Measurements from ENCODE around the gene TTC32. TPM values are rescaled to one million over a fixed set of nuclear protein-coding genes. Genes with fewer than 3 reads are reported as not detected.
A peak's percentile ranks its signal among the peaks of the same experiment; 100 is the strongest.

TTC32 gene
- polyA plus RNA-seq, 4 donors: 37.4 to 52.7 (median 43.0) TPM

DNA sequence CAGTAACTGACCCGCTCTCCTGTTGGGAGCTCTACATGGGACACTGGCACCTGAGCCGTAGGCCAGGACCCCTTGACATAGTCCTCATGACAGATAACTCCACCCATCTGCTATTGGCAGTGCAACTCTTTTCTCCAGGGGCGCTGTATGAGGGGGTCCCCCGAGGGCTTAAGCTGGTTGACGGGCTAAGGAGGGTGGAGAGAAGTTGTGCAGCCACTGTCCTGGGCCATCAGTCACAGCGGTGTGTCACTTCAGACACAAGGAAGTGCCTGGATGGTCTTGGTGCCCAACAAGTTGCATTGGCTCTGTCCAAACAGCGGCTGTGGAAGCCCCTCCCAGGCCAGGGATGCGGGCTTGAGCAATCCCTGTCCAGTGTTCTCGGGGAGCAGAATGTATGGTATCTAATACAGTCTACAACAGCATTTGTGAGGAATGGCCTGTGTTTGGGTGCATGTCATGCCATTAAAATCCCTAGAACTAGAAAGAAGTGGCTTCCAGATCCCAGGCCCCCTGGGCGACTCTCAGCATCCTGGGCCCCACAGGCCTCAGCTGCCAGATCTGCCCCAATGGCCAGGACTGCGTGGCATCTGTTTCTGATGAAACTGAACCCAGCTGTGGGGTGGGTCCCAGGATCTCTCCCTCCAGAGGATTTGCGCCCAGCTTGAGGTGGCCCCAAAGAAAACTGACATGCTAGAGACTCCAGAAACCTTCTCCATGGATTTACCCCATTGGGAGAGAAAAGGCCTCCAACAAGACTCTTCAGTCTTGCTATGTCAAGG, 23.3 kb downstream of the TTC32 start:
- DNase-seq (ENCODE audit: low read depth in 4 of 4, low spot score in 3 of 4): no peak

GRCh38 chr2:19876751-19877150, 25.0 kb downstream of the TTC32 start:
- no peak for DNase-seq (ENCODE audit: low read depth in 4 of 4, low spot score in 3 of 4)

DNA sequence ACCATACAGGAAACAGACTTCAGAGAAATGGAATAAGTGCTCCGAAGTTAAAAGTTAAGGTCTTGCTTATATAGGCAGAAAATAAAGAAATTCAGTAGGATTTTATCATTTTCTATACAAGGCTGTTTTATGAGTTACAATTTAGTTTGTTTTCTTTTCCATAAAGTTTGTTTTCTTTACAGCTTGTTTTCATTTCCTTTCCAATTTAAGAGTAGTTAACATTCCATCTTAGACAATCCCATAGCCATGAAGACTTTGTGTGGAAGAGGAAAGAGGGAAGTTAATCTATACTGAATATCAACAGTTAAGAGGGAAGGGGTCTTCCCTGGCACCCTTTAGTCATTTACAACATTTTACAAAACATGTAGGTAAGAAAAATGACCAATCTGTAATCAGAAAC, 26.5 kb downstream of the TTC32 start:
- no peak for DNase-seq (ENCODE audit: low read depth in 4 of 4, low spot score in 3 of 4)

DNA sequence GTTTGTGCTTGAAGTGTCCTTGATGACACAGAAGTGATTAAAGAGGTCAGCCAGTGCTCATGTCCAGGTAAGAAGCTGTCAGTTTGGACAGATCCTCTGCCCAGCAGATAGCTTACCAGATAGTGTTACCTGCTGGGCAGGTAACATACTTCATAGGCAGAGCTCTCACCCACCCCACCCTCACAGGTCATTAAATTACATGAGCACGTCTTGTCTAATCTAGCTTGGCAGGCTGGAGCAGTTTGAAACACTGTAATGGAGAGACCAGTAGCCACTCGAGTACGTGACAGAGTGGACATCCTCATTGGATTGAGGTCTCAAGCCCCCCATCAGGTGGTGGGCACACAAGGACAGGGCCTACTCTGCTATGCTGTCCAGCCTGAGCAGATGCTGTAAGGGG, 27.1 kb downstream of the TTC32 start:
- DNase-seq (ENCODE audit: low read depth in 4 of 4, low spot score in 3 of 4): no peak

DNA sequence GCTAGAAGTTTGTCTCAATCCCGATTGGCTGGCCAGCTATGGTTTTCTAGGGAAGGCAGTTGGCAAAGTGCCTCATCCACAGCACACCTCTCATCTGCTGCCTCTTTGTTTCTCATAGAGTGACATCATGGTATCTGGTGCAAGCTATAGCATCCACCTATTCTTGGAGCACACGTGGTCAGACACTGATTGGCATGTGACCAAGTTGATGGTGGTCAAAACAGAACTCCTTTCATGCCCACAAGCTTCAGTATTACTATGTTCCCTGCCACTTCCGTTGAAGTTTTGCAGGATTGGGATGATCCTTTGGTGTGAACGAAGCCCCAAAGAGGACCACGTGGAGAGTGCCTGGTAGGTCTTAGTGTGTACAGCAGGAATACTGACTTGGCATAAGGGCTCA, 28.8 kb downstream of the TTC32 start:
- no peak for DNase-seq (ENCODE audit: low read depth in 4 of 4, low spot score in 3 of 4)

DNA sequence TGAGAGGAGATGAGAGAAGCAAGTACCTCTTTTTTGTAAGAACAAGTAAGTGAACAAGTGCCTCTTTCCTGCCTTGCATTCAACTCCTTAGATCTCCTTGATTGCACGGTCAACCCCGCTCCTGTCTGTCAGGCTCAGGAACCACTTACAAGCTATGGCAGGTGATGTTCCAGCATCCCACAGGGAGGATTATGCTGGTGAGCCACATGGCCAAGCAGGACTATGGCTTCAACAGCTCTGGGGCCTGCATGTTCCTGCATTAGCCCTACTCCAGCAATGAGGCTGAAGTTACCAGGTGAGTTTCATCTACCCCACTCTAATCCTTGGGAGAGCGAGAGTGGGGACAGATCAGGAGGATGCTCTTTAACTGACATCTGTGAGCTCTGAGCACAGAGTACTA, 29.5 kb downstream of the TTC32 start:
- no peak for DNase-seq (ENCODE audit: low read depth in 4 of 4, low spot score in 3 of 4)

- no peak for DNase-seq (ENCODE audit: low read depth in 4 of 4, low spot score in 3 of 4)
These were observed 29.9 kb downstream of the TTC32 start for GRCh38 chr2:19871836-19872235.

DNA sequence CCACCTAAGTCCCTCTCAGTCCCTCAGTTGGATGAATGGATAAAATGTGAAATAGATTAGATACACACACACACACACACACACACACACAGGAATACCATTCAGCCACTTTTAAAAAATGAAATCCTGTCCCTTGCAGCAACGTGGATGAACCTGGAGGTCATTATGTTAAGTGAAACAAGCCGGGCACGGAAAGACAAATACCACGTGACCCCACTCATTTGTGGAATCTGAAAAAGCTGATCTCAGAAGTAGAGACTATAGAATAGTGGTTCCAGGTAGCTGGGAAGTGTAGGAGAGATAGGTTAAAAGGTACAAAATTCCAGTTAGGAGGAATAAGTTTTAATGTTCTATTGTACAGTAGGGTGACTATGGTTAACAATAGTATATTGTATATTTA, 31.0 kb downstream of the TTC32 start:
- no peak for DNase-seq (ENCODE audit: low read depth in 4 of 4, low spot score in 3 of 4)

- peak in 2 of 4 donors; percentile 34 to 35 for DNase-seq (ENCODE audit: low read depth in 4 of 4, low spot score in 3 of 4)
These were observed 32.8 kb downstream of the TTC32 start for GRCh38 chr2:19868701-19869580.

DNA sequence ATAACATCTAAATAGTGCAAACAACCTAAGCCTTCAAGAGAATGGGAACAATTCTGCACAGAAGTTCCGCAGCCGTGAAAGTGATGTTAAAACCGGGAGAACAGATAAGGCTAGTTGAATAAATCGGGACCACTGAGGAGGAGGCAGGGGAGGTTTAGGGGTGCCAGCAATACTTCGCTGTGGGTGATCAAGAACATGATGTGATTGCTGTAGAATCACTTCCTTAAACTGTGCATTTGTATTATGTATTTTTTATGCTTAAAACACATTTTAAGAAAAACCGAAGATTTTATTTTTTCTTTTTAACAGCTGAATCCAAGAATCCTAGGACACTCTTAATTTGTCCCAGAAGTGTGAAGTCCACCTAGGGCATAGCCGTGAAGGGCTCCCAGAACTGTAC, 33.6 kb downstream of the TTC32 start:
- no peak for DNase-seq (ENCODE audit: low read depth in 4 of 4, low spot score in 3 of 4)

GRCh38 chr2:19866771-19867170, 35.0 kb downstream of the TTC32 start:
- DNase-seq (ENCODE audit: low read depth in 4 of 4, low spot score in 3 of 4): no peak

GRCh38 chr2:19865151-19865550, 36.6 kb downstream of the TTC32 start:
- DNase-seq (ENCODE audit: low read depth in 4 of 4, low spot score in 3 of 4): no peak

DNA sequence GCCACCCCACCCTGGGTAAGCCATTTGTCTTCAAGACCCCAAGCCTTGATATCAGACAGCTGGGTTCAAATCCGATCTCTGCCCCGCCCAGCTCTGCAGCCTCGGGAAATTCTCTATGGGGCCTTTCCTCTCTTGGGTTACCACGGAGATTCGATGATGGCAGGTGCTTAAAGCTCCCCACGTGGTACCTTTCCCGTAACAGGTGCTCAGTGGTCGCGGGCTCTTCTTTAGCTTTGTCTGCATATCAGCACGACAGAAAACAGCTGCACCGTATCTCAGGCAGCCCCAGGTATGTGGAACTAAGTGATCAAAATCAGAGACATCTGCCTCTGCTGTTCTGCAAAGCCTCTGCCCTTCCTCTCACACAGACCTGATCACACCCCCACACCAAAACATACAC, 37.4 kb downstream of the TTC32 start:
- DNase-seq (ENCODE audit: low read depth in 4 of 4, low spot score in 3 of 4): no peak

DNA sequence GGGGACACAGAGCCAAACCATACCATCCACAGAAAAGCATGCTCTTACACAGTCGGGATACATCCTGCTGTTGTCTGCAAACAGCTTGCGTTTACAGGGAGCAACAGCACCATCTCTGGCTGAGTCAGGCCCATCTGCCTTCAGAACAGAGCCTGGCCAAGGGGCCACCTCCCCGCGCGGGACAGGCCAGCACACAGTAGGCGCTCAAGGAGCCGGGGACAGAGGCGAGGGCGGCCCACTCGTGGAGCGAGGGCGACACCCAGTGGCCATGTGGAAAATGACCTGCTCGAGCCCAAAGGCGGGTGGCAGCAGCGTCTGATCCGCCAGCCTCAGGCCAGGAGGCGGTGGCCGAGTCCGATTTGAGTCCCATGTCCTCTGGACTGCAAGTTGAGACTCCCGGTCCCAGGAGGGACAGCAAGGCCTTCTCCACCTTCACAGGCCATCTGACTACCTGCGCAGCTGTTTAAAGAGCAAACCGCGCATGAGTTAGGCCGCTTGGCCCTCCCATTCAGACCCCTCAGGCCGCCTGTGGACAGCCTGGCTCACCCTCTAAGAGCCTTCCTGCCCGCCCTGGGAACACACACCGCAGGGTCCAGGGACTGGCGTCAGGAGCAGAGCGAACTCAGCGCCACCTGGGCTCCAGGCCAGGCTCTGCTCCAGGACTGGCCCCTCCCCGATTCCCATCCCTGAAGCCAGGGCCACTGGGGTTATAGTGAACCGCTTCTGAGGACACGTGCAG, 38.3 kb downstream of the TTC32 start:
- DNase-seq (ENCODE audit: low read depth in 4 of 4, low spot score in 3 of 4): peak in 2 of 4 donors; percentile 35 to 62

- no peak for DNase-seq (ENCODE audit: low read depth in 4 of 4, low spot score in 3 of 4)
These were observed 40.0 kb downstream of the TTC32 start for GRCh38 chr2:19861813-19862212.

GRCh38 chr2:19860022-19860421, 41.8 kb downstream of the TTC32 start:
- no peak for DNase-seq (ENCODE audit: low read depth in 4 of 4, low spot score in 3 of 4)

- no peak for DNase-seq (ENCODE audit: low read depth in 4 of 4, low spot score in 3 of 4)
These were observed 42.2 kb downstream of the TTC32 start for GRCh38 chr2:19859565-19859964.

GRCh38 chr2:19857806-19858205, 44.0 kb downstream of the TTC32 start:
- DNase-seq (ENCODE audit: low read depth in 4 of 4, low spot score in 3 of 4): no peak

DNA sequence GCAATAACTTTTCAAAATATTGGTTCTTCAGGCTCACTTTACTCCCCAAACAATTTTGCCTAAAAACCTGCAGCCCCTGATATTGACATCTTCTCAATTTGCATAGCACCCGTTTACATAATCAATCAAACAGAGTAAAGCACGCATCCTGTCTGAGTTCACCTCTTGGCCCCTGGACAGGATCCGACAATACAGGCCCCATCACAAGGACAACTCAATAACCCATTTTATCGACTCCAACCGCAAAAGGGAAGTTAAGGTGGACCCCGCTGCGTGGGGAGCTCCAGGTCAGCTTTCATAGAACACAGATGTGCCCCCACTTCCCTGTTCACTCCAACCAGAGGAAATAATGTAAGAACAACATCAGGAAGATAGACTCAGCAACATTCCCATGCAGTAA, 44.7 kb downstream of the TTC32 start:
- DNase-seq (ENCODE audit: low read depth in 4 of 4, low spot score in 3 of 4): no peak

DNA sequence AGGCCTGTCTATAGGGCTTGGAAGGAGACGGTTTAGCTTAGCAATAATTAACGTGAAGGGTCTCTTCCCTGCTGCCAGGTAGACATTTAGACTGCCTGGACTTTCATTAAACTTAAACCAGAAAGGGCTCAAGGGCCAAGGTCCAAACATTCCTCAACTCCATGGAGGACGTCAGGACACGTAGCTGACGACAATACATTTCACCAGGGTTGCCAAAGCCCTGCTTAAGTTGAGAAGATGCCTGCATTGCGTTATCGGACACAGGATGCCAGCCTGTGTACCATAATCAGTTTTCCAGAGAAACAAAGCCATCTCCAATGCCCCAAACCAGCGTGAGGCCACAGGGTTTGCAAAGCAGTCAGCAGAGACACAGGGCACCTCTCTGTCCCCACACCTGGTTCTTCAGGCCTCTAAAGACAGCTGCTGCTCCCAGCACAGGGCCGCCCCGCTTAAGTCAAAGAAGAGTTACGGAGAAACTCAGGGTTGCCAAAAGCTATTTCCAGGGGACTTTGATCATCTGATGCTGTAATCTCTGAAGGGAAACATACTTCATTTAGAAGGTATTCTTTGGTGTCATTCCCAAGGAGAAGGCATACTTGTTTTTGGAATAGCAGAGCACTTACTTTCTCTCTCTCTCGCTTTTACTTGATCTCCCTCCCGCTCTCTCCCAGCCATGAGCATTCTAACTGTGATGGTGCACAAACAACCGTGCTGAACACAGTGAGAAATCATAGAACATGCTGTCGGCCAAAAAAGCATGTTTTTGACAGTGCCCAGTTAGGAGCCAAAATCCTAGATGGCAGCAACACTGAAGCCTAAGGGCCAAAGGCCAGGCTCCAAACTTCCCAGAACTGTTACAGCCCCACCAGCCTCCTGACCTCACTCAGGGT, 46.0 kb downstream of the TTC32 start:
- no peak for DNase-seq (ENCODE audit: low read depth in 4 of 4, low spot score in 3 of 4)

Data from right renal pelvis (tissue), 4 donors.